ENCODE results near the gene CSMD2.

GRCh38 chr1:33637846-33638440 is 527.1 kb downstream of the CSMD2 start:
- TF ChIP-seq POLR2AphosphoS5 (IDR thresholded peaks at IDR 0.05) (no peak), POLR2A (IDR thresholded peaks at IDR 0.05) (no peak)

Data from upper lobe of left lung (tissue), 4 donors.